K562 (cell line): Measurements from ENCODE around the gene SLCO1A2. TPM values are rescaled to one million over a fixed set of nuclear protein-coding genes. Genes with fewer than 3 reads are reported as not detected.
A peak's percentile ranks its signal among the peaks of the same experiment; 100 is the strongest.

ENCODE experiments used
- ATAC-seq: fragments of 200-7000 bp; cut with Tn5 transposase; 3 replicates; pipeline ENCODE4 v1.9.1; 2020; ENCODE audit warnings: moderate library complexity
- BruUV-seq: library from RNA; stranded (reverse); fragments of 400-500 nt; replicated peaks from 2 replicates; lab custom pipeline; 2021; lab: Mats Ljungman, UMichigan
- CTCF ChIA-PET: fragments of 300-600 bp; formaldehyde crosslinking; extraction: SDS; loops from one replicate; lab custom pipeline; 2021; ENCODE audit warnings: low intra/inter-chr PET ratio; lab: Yijun Ruan, JAX
- POLR2A ChIA-PET: fragments of 300-600, 350-650 bp; sonication (Branson Sonifier 250); formaldehyde crosslinking; extraction: SDS; loops from one replicate; lab custom pipeline; 2021; ENCODE audit warnings: antibody characterized with exemption, inconsistent platforms; lab: Yijun Ruan, JAX
- DNase-seq, 4 experiments: peaks; one replicate each; pipeline versions ENCODE4 v3.0.0 to v3.0.0-alpha.2; 2011 to 2018; ENCODE audit warnings: low spot score in 3 of 4, mixed read lengths in 3 of 4; ENCODE audit errors: extremely low read depth in 1 of 4
- FAIRE-seq: peaks from 2 replicates; lab custom pipeline; 2011; peaks lifted over from hg19 to GRCh38; lab: Jason Lieb, UNC
- H2AFZ ChIP-seq: 2 replicates; pipeline ENCODE4 v1.6.0; 2011; ENCODE audit warnings: low read depth, low read length, control low read depth, inconsistent platforms
- H3K27ac ChIP-seq: fragments of 200-600 bp; 3 replicates; pipeline ENCODE4 v1.8.0; 2011; ENCODE audit warnings: low read depth, mild to moderate bottlenecking, control low read depth, inconsistent platforms, low read length, moderate library complexity, mixed read lengths; ENCODE audit errors: extremely low read depth
- H3K27me3 ChIP-seq, 2 experiments: fragments of 300-600 bp in 1 of 2; 2 replicates in 1 of 2; 3 replicates in 1 of 2; pipeline versions ENCODE4 v1.6.0 to v1.8.0; 2011; ENCODE audit warnings: inconsistent platforms in 2 of 2, low read length in 2 of 2, mild to moderate bottlenecking in 1 of 2, mixed read lengths in 1 of 2, moderate library complexity in 1 of 2; ENCODE audit not compliant: control insufficient read depth in 2 of 2, insufficient read depth in 2 of 2
- H3K36me3 ChIP-seq: fragments of 300-600 bp; 3 replicates; pipeline ENCODE4 v1.8.0; 2011; ENCODE audit warnings: mild to moderate bottlenecking, low read length, inconsistent platforms; ENCODE audit not compliant: control insufficient read depth, insufficient read depth
- H3K4me1 ChIP-seq, 2 experiments: fragments of 200-600 bp in 1 of 2; replicated peaks in 1 of 2; 2 replicates in 1 of 2; 3 replicates in 1 of 2; pipeline versions ENCODE4 v1.5.1 to v1.8.0; 2011; ENCODE audit warnings: inconsistent platforms in 2 of 2, low read length in 2 of 2, mild to moderate bottlenecking in 1 of 2, mixed read lengths in 1 of 2, moderate library complexity in 1 of 2; ENCODE audit not compliant: control insufficient read depth in 2 of 2, insufficient read depth in 2 of 2
- H3K4me2 ChIP-seq: 2 replicates; pipeline ENCODE4 v1.6.1; 2011; ENCODE audit warnings: low read length, control low read depth, inconsistent platforms, mixed read lengths; ENCODE audit not compliant: insufficient read depth
- H3K4me3 ChIP-seq: fragments of 200-600 bp; sonication (generic), shearing (Covaris generic); 2 replicates; pipeline ENCODE4 v1.5.1; 2016; ENCODE audit warnings: control low read depth, inconsistent platforms
- H3K79me2 ChIP-seq: fragments of 200-600 bp; 3 replicates; pipeline ENCODE4 v1.8.0; 2011; ENCODE audit warnings: low read length, inconsistent platforms; ENCODE audit not compliant: control insufficient read depth, insufficient read depth
- H3K9ac ChIP-seq, 2 experiments: 2 replicates each; pipeline versions ENCODE4 v1.6.0 to v1.6.1; 2011; ENCODE audit warnings: low read depth in 2 of 2, low read length in 2 of 2, control low read depth in 1 of 2, inconsistent platforms in 1 of 2, mild to moderate bottlenecking in 1 of 2, mixed read lengths in 1 of 2; ENCODE audit not compliant: insufficient read depth in 1 of 2
- H3K9me1 ChIP-seq: one replicate; pipeline ENCODE4 v1.6.0; 2011; ENCODE audit warnings: inconsistent platforms, mild to moderate bottlenecking, low read length, moderate library complexity; ENCODE audit not compliant: control insufficient read depth, insufficient read depth
- H3K9me3 ChIP-seq: replicated peaks from 2 replicates; pipeline ENCODE4 v1.5.1; 2011; ENCODE audit warnings: low read depth, low read length, inconsistent platforms; ENCODE audit not compliant: control insufficient read depth, insufficient read depth
- H4K20me1 ChIP-seq: replicated peaks from 2 replicates; pipeline ENCODE4 v1.6.1; 2011; ENCODE audit warnings: low read length, inconsistent platforms, mixed read lengths; ENCODE audit not compliant: control insufficient read depth, insufficient read depth
- ATF1 ChIP-seq, 2 experiments: fragments of 450-650 bp in 1 of 2; IDR thresholded peaks; 2 replicates each; pipeline ENCODE4 v1.6.1; 2016; ENCODE audit warnings: missing compliant biosample characterization in 1 of 2, missing genetic modification characterization in 1 of 2
- CEBPB ChIP-seq: fragments of 450-650 bp; IDR thresholded peaks from 2 replicates; pipeline ENCODE4 v1.6.1; 2016; ENCODE audit warnings: missing genetic modification characterization, missing compliant biosample characterization
- FOS ChIP-seq: IDR thresholded peaks from 3 replicates; pipeline ENCODE4 v1.6.1; 2011; ENCODE audit not compliant: insufficient read length; ENCODE audit errors: extremely low read depth
- HINFP ChIP-seq: fragments of 450-650 bp; conservative IDR thresholded peaks from 2 replicates; pipeline ENCODE4 v1.6.1; 2016; ENCODE audit warnings: missing genetic modification characterization, low read depth, mild to moderate bottlenecking, control low read depth, missing compliant biosample characterization
- HNRNPLL ChIP-seq: fragments of 200-400 bp; formaldehyde crosslinking; IDR thresholded peaks from 2 replicates; pipeline ENCODE4 v1.6.1; 2017; ENCODE audit warnings: low read length, low read depth, mild to moderate bottlenecking; ENCODE audit not compliant: poor library complexity, severe bottlenecking
- KHSRP ChIP-seq: fragments of 450-650 bp; IDR thresholded peaks from 2 replicates; pipeline ENCODE4 v1.6.1; 2017
- NR4A1 ChIP-seq, 2 experiments: fragments of 250-450 bp in 1 of 2; fragments of 450-650 bp in 1 of 2; sonication (Bioruptor Pico) in 1 of 2; IDR thresholded peaks; 2 replicates each; pipeline versions ENCODE4 v1.4.0 to v1.6.1; 2016 to 2020; ENCODE audit warnings: mild to moderate bottlenecking in 2 of 2, missing compliant biosample characterization in 1 of 2, missing genetic modification characterization in 1 of 2, moderate library complexity in 1 of 2
- PKNOX1 ChIP-seq: fragments of 450-650 bp; IDR thresholded peaks from 2 replicates; pipeline ENCODE4 v1.6.1; 2016
- RAD21 ChIP-seq, 2 experiments: fragments of 250-450 bp in 1 of 2; fragments of 450-650 bp in 1 of 2; sonication (Bioruptor Pico) in 1 of 2; formaldehyde crosslinking in 1 of 2; IDR thresholded peaks in 1 of 2; conservative IDR thresholded peaks in 1 of 2; 2 replicates each; pipeline versions ENCODE4 v1.4.0 to v1.8.0; 2020 to 2022; ENCODE audit warnings: mild to moderate bottlenecking in 2 of 2, moderate library complexity in 1 of 2
- RFX1 ChIP-seq: fragments of 450-650 bp; IDR thresholded peaks from 2 replicates; pipeline ENCODE4 v1.6.1; 2016; ENCODE audit warnings: mild to moderate bottlenecking, moderate library complexity
- SNIP1 ChIP-seq: fragments of 450-650 bp; IDR thresholded peaks from 2 replicates; pipeline ENCODE4 v1.7.1; 2017; ENCODE audit warnings: low read depth, mild to moderate bottlenecking
- SOX6 ChIP-seq: fragments of 450-650 bp; IDR thresholded peaks from 2 replicates; pipeline ENCODE4 v1.6.1; 2014; ENCODE audit warnings: mild to moderate bottlenecking
- SP1 ChIP-seq: sonication (generic); formaldehyde crosslinking; IDR thresholded peaks from 2 replicates; pipeline ENCODE4 v1.8.1; 2022; ENCODE audit warnings: mild to moderate bottlenecking, missing genetic modification reagents
- STAG1 ChIP-seq: sonication (generic); formaldehyde crosslinking; IDR thresholded peaks from 2 replicates; pipeline ENCODE4 v1.5.0; 2020; ENCODE audit warnings: missing genetic modification reagents, borderline replicate concordance
- ZBTB5 ChIP-seq: fragments of 450-650 bp; IDR thresholded peaks from 2 replicates; pipeline ENCODE4 v1.6.1; 2017; ENCODE audit warnings: antibody characterized with exemption
- ZNF174 ChIP-seq: fragments of 250-450 bp; sonication (Bioruptor Pico); IDR thresholded peaks from 2 replicates; pipeline ENCODE4 v1.4.0; 2020; ENCODE audit warnings: mild to moderate bottlenecking
- ZNF785 ChIP-seq: fragments of 250-450 bp; sonication (Bioruptor Pico); IDR thresholded peaks from 2 replicates; pipeline ENCODE4 v1.4.0; 2020; ENCODE audit warnings: mild to moderate bottlenecking
- WGBS: fragments of 100-300 bp; shearing (Covaris generic); methylation state at CpG from one replicate; pipeline ENCODE4 v1.1.6; 2016; ENCODE audit warnings: low coverage, mixed read lengths; ENCODE audit not compliant: insufficient coverage; ENCODE audit errors: missing lambda C conversion rate; 5-methylcytosine and 5-hydroxymethylcytosine counted together
- in situ Hi-C: fragments of 300-500 bp; cut with MboI; formaldehyde crosslinking; loops from 4 replicates; pipeline ENCODE4 v1.15.0; 2018; ENCODE audit warnings: inconsistent platforms, mixed read lengths
- intact Hi-C: fragments of 100-400 bp; cut with micrococcal nuclease; formaldehyde crosslinking; loops from 2 replicates; pipeline ENCODE4 v1.14.2; 2022
- polyA plus RNA-seq, 8 experiments: library from polyadenylated mRNA; depleted of rRNA in 4 of 8; stranded (reverse) in 5 of 8; unstranded in 3 of 8; fragments of >200 nt; fragmentation: Nextera tagmentation in 2 of 8; fragmentation: Illumina TruSeq in 1 of 8; extraction: Ambion mirVana in 2 of 8; extraction: Trizol in 1 of 8; gene quantifications; 2 replicates each; pipeline versions ENCODE4 v1.2.1 to v1.2.3, GENCODE V29; 2011 to 2014; ENCODE audit warnings: inconsistent platforms in 1 of 8, missing spikeins in 1 of 8
- total RNA-seq, 7 experiments: library from RNA; depleted of rRNA in 6 of 7; stranded (reverse); fragments of >200 nt in 6 of 7; fragmentation: Illumina TruSeq in 2 of 7; extraction: Trizol in 2 of 7; gene quantifications; 2 replicates each; pipeline versions ENCODE4 v1.2.1 to v1.2.3, GENCODE V29; 2011 to 2021; ENCODE audit warnings: low replicate concordance in 1 of 7
- TF ChIP-seq, protein P1 (sequence below): fragments of 250-450 bp; sonication (Bioruptor Pico); IDR thresholded peaks from 2 replicates; pipeline ENCODE4 v1.5.0; 2021

Gene SLCO1A2
- total and polyA plus RNA-seq, 9 of the 15 experiments (the other 6 are each of a cell fraction or from before 2014, with no cell fraction given) = 1.2 to 4.4 (median 2.6) TPM

DNA sequence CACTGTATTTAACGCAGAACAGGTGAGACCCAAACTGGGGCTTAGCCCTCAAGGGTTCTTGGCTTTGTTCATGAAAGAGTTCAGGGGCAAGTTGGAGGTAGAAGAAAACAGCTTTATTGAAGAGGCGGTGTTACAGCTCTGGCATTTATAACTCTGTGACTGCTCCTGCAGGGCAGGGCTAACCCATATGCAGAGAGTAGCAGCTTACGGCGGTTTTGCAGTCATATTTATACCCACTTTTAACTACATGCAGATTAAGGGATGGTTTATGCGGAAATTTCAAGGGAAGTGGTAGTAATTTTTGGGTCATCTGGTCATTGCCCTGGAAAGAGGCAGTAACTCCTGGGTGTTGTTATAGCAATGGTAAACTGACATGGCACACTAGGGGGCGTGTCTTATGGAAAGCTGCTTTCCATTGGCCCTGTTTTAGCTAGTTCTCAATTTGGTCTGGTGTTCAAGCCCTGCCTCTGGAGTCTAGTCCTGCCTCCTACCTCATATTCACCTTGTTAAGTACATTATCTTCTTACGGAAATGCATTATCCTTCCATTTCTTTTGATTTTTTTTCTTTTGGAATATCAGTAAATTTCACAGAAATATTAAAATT lies 36.2 kb upstream of the SLCO1A2 start:
- Histone ChIP-seq H3K27ac (no peak overlapping the region), H3K9me3 (no peaks in the 10 kb centered on the region), H3K36me3 (no peaks in the 10 kb centered on the region), H3K79me2 (no peaks in the 10 kb centered on the region), H3K4me3 (no peak overlapping the region), H2AFZ (no peak overlapping the region), H3K4me2 (no peak overlapping the region), H4K20me1 (no peaks in the 10 kb centered on the region), H3K4me1 (no peaks in the 10 kb centered on the region), H3K27me3 (no peaks in the 10 kb centered on the region), H3K9ac (no peak overlapping the region), H3K9me1 (no peaks in the 10 kb centered on the region)
- BruUV-seq = no TSS peak
- in situ Hi-C loops (no loop called here), intact Hi-C loops (no loop called here)
- ATAC-seq (peak; percentile 58; the same call in 2 of the 3 replicates), DNase-seq (peak in 1 of 4 experiments; percentile 17), FAIRE-seq (no peak)
- TF ChIP-seq ZNF785 (no peak), SOX6 (no peak), PKNOX1 (peak; percentile 68), ATF1 (CRISPR knock-in tag; IDR thresholded peaks at IDR 0.05) (no peak), ATF1 (tag; IDR thresholded peaks at IDR 0.05) (no peak), HINFP (tag) (peak; percentile 86), ZBTB5 (peak; percentile 68; the same call in 1 of the 2 replicates), ZNF174 (CRISPR knock-in tag) (no peak), RFX1 (peak; percentile 60), SNIP1 (no peak), STAG1 (CRISPR knock-in tag) (no peak), KHSRP (no peak), CEBPB (tag) (no peak), FOS (no peak), RAD21 (CRISPR knock-in tag; conservative IDR thresholded peaks at IDR 0.05 in 1 of 2, IDR thresholded peaks at IDR 0.05 in 1 of 2) (0 out of 4 replicates have a peak, but pooled peaks of 1 of the 2 experiments have one; percentile 7), SP1 (CRISPR knock-in tag) (no peak), NR4A1 (CRISPR knock-in tag; IDR thresholded peaks at IDR 0.05) (no peak), NR4A1 (tag; IDR thresholded peaks at IDR 0.05) (no peak), HNRNPLL (no peak)
- TF ChIP-seq, protein P1, sequence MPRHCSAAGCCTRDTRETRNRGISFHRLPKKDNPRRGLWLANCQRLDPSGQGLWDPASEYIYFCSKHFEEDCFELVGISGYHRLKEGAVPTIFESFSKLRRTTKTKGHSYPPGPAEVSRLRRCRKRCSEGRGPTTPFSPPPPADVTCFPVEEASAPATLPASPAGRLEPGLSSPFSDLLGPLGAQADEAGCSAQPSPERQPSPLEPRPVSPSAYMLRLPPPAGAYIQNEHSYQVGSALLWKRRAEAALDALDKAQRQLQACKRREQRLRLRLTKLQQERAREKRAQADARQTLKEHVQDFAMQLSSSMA (CRISPR knock-in tag) = no peak
- ChIA-PET CTCF (no interaction called here), POLR2A (no interaction called here)
- WGBS = 68% methylated on average over 7 of the region's 7 CpGs
